Stimulated activated CD4-positive, alpha-beta T cell treated with anti-CD3 and anti-CD28 coated beads, Interleukin-12 subunit alpha, Interleukin-12 subunit beta, amount 100 ng/mL, for 48 hours (primary cell): ENCODE data around the gene ITPKB.

ENCODE experiments used
- DNase-seq, 3 donors: peaks; one replicate each; pipeline ENCODE4 v3.0.0-alpha.2; 2020; ENCODE audit warnings: low read depth in 2 of 3, low spot score in 1 of 3

The ITPKB gene

DNA sequence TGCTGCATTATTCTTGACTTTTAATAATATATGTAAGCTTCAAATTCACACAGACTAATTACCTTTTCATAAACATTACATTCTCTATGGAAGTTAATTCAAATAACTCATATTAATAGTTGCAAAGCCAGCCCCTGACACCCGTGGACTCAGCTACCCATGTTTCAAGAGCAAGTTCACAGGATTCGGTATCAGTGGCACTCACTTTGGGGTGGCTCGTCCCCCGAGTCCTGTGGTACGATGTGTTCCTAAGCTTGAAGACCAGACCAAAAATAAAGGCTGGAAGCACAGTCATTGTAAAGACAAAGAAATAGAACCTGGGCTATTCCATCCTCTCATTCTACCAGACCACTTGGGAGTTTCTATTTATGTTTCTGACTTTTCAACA lies 70.9 kb downstream of the ITPKB start:
- no peak for DNase-seq

DNA sequence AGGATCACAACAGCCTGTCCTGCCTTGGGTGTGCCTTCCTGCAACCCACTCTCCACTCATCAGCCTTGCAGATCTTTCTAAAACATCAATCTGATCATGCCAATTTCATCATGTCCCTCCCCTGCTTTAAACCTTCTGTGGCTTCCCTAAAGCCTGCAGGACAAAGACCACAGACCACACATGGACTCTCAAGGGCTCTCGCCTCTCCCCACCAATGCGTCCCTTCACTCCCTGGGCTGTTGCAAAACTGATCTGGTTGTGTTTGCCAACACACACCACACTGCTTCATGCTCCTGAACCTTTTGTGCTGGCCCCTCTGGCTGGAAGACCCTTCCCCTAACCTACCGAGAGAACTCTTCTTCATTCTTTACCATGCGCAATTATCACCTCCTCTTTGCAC lies 72.4 kb downstream of the ITPKB start:
- DNase-seq, result no peak

GRCh38 chr1:226666164-226666506 lies 72.9 kb downstream of the ITPKB start:
- DNase-seq, result no peak

DNA sequence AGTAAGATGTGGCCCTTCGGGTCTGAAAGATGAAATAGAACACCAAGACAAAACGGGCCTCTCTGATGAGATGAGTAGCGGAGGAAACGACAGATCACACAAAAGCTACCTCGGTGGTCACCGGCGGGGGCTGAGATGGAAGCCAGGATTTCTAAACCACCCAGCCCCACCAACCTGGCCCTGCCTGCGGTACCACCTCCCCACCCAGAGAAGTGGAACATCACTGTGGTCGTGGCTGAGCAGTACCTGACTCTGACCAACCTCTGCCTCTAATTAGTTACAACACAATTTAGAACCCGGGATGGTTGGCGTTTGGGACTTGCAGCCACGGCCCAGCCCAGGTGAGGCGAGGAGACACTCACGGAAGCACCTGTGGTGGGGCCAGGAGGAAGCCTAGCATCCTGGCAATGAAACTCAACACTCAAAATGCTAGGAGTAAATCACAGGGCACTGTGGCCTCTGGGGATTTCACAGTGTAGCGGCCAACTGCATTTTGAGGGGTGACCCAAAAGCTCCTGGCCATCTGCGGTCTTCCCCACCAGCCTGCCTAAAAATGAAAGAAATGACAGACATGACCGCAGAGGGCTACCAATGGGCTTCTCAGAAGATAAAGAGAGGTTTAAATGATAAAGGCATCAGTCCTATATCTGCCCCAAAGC lies 73.4 kb downstream of the ITPKB start:
- DNase-seq, result no peak

DNA sequence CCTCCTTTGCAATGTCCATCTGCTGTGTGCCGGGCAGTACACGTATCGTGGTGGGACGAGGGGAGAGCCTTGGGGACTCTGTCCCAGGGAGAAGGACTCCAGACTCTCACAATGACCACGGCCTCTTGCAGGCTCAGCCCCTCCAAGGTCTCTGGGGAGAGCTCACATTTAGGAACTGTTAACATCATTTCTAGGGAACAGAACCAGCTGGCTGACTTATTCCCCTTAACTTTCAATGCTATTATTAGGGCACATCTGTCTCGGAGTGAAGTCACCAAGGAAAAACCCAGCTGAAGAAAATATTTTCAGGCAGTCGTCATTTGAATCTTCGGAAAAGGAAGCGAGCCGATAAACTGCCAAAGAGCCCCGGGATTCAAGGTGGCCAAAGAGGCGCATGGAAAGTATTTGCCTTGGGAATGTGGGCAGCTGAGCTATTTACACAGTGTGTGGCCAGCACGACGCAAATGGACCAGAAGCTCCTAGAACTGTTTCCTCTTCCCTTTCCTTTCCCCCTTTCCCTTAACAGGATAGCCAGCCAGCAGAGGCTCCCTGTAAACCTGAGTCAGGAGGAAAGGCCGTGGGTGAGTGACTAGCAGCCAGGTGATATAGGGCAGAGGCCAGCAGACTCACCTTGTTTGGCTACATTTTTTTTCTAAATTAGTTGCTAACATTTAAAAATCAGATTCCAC lies 74.5 kb downstream of the ITPKB start:
- no peak for DNase-seq

DNA sequence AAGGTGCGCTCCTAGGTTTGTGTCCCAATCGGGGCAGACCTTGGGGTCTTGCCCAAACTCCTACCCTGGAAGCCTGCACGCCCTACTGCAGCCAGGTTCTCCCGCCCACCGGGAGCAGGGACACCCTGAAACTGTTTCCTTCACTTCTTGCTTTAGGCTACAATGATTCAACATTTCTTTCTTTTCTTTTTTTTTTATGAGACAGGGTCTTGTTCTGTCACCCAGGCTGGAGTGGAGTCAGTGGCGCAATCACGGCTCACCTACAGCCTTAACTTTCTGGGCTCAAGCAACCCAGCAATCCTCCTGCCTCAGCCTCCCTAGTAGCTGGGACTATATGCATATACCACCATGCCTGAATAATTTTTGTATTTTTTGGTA lies 75.8 kb downstream of the ITPKB start:
- no peak for DNase-seq

GRCh38 chr1:226662642-226663326 lies 76.3 kb downstream of the ITPKB start:
- peak; percentile 69 to 86 (median 77) for DNase-seq

DNA sequence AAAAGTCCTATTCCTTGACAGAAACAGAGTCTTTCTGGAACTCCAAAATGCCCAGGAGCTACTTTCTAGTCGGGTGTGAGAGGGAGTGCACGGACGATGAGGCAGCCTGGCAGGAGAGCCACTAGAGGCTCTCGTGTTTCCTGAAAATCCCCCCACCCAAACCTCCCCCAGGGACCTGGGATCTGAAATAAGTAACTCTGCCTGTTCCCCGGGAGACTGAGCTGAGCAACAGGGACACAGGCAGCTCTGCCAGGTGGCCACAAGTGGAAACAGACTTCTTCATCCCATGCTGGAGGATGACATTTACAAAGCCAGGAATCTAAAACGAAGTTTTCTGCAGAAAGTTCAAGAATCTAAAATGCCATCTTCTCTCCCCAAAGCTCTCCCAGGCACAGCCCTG lies 77.1 kb downstream of the ITPKB start:
- no peak for DNase-seq

GRCh38 chr1:226661271-226661670 lies 77.8 kb downstream of the ITPKB start:
- no peak for DNase-seq

- no peak for DNase-seq
Observed at GRCh38 chr1:226660410-226661182, 78.5 kb downstream of the ITPKB start.

DNA sequence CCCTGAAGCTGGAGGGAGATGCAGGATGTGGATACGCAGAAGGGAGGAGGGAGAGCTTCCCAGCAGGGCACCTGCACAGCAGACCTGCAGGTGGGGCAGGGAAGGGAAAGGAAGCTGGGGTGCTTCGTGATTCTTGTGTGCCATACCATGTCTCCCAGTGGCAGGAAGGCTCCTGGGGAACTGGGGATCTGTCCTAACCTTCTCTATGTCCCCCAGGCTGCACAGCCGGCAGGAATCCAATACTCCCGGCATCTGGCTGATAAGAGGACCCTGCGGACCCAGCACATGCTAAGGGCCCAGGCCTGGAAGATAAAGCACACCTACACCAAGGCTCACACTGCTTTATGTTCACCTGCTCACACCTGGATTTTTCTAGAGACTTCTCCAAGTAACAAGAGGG lies 79.4 kb downstream of the ITPKB start:
- DNase-seq, result no peak

DNA sequence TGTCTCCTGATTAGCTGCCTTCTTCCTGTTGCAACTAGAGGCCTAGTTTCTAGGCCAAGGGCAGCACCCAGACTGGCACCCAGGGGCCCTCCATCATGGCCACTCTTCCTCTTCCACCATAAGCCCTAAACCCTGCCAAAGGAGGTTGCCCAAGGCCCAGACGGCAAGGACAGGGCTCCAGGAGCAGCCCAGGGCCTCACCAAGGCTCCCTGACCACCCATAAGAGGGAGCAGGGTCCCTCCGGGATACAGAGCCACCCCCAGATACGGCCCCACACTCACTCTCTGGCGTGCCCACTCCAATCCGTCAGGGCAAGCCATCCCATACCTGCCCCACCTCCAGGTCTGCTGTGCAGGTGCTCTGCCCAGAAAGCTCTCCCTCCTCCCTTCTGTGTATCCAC lies 79.9 kb downstream of the ITPKB start:
- DNase-seq, result no peak

DNA sequence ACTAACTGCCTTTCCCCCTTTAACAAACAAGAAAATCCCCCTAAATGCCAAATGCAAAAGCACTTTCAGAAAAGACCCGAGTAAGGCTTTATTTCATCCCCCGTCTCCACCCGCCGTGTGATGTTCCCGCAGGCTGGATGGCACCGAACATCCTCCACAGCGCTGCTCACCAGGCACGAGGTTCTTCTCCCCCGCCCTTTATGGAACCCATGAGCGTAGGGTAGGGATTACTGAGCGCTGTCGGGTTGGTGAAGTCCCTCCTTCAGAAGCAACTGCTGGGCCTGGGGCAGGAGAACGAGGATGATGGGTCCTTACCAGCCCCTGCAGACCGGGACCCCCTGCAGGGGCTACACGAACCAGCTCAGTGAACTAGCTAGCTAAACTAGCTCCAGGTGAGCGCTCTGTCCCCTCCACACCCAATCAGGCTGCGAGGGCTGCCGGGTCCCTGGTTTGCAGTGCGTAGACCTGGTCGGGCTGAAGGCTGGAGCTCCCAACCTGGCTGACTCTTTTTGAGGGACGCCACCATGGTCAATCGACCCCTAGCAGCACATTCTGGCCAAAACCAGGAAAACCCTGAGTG lies 80.4 kb downstream of the ITPKB start:
- no peak for DNase-seq

GRCh38 chr1:226657895-226658545 lies 81.1 kb downstream of the ITPKB start:
- DNase-seq, result no peak

- no peak for DNase-seq
Observed at GRCh38 chr1:226656601-226657277, 82.3 kb downstream of the ITPKB start.

DNA sequence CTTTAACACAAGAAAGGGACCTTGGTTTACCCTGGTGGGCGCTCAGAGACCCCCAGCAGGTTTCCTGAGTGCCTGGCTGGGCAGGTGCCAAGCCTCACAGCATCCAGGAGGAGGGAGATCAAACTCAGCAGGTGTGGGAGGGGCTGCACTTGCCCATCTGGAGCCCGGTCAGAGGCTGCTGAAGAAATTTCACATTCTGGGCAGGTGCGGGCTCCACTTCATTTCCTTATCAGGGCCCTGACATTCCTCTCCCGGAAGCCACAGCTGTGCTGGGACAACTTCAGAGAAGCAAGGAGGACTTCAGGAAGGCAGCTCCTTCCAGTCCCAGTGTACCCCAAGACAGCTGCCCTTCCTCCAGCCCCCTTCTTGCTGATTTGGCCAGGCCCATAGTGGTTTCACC lies 82.9 kb downstream of the ITPKB start:
- DNase-seq, result no peak

DNA sequence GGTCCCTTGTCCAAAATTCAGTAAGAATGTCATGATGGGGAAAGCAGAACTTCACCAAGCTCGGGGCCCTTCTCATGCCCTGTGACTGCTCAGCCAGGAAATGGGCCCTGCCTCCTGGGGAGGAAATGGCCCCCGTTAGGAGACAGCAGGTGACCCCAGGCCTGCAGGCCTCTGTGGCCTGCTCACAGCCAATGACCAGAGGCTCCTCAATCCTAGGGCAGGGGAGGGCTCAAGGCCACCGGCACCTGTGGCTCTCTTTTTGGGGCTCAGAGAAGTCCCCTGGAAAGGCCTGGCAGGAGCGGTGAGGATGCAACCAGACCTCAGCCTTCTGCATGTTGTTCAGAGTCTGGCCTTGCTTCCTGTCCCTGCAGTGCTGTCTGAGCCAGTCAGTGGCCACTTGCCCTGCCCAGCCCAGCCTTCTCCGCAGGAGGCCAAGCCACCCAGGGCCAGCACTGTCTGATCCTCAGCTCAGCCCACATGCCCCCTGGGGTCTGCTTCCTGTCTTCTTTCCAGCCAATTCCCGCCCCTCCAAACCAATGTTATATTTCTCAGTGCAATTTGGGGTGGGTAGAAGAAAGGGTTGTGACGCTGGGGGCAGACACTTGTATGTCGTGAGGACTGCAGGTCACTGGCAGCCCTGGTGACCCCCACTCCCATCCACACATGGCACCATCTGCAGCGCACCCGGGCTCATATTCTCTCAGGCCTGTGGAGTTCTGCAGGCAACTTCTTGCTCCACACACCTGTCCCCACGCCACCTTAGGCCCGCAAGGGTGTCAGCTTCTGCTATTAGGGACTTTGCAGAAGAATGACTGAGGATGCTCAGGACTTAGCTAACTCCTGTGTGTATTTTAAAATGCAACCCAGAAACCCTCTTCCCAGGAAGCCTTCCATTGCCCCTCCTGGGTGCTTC lies 83.6 kb downstream of the ITPKB start:
- no peak for DNase-seq

DNA sequence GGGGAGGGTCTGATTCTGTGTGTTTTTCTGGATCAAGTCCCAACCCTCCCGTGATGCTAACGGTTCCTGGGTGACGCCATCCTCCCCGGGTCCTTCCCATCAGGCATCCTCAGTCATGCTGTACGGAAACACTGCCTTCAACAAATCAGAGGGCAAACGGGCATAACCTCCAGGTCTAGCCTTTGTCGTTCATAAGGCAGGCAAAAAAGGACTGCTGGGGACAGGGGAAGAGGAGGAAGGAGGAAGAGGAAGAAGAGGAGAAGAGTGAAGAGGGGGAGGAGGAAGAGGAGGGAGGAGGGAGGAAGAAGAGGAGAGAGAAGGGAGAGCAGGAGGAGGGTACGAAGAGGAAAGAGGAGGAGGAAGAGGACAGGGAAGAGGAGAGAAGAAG lies 84.4 kb downstream of the ITPKB start:
- DNase-seq, result no peak

- no peak for DNase-seq
Observed at GRCh38 chr1:226654046-226654667, 84.9 kb downstream of the ITPKB start.
